SK-N-SH (cell line): ENCODE measurements around the gene SDF4. TPM values are rescaled to one million over a fixed set of nuclear protein-coding genes. Genes with fewer than 3 reads are reported as not detected.

Experiments
- CTCF ChIA-PET: fragments of 300-600, 350-600 bp; formaldehyde crosslinking; extraction: SDS; loops from one replicate; lab custom pipeline; 2021; lab: Yijun Ruan, JAX
- POLR2A ChIA-PET: fragments of 350-600 bp; sonication (Branson Sonifier 250); formaldehyde crosslinking; extraction: SDS; loops from one replicate; lab custom pipeline; 2020; ENCODE audit warnings: antibody characterized with exemption, inconsistent platforms; lab: Yijun Ruan, JAX
- DNase-seq: peaks from one replicate; pipeline ENCODE4 v3.0.0; 2012
- H2AFZ ChIP-seq: fragments of 200-600 bp; sonication (generic); 2 replicates; pipeline ENCODE4 v1.8.1; 2016; ENCODE audit warnings: antibody characterized with exemption, mild to moderate bottlenecking, low read depth
- H3F3A ChIP-seq: fragments of 200-600 bp; sonication (generic); replicated peaks from 2 replicates; pipeline ENCODE3; 2016; ENCODE audit warnings: antibody characterized with exemption, mild to moderate bottlenecking; ENCODE audit not compliant: insufficient read depth
- H3K27ac ChIP-seq, 2 experiments: fragments of 200-500 bp in 1 of 2; fragments of 200-600 bp in 1 of 2; sonication (Bioruptor generic) in 1 of 2; sonication (generic), shearing (Covaris generic) in 1 of 2; 2 replicates each; pipeline versions ENCODE4 v1.5.1 to v1.6.1; 2014 to 2016; ENCODE audit warnings: low read depth in 2 of 2, inconsistent platforms in 1 of 2, low read length in 1 of 2, mild to moderate bottlenecking in 1 of 2, mixed read lengths in 1 of 2
- H3K27me3 ChIP-seq: fragments of 200-600 bp; sonication (generic), shearing (Covaris generic); 2 replicates; pipeline ENCODE4 v1.6.1; 2016; ENCODE audit warnings: mixed run types; ENCODE audit not compliant: insufficient read depth
- H3K36me3 ChIP-seq, 2 experiments: fragments of 200-500 bp in 1 of 2; fragments of 200-600 bp in 1 of 2; sonication (Bioruptor generic) in 1 of 2; sonication (generic) in 1 of 2; replicated peaks in 1 of 2; 2 replicates each; pipeline versions ENCODE3 to v1.5.1; 2014 to 2016; ENCODE audit warnings: low read length in 1 of 2, mild to moderate bottlenecking in 1 of 2; ENCODE audit not compliant: insufficient read depth in 2 of 2, control insufficient read depth in 1 of 2
- H3K4me1 ChIP-seq, 2 experiments: fragments of 200-500 bp in 1 of 2; fragments of 200-600 bp in 1 of 2; sonication (Bioruptor generic) in 1 of 2; sonication (generic), shearing (Covaris generic) in 1 of 2; 2 replicates each; pipeline versions ENCODE4 v1.5.1 to v1.6.1; 2014 to 2016; ENCODE audit warnings: low read depth in 1 of 2, low read length in 1 of 2, mixed run types in 1 of 2; ENCODE audit not compliant: insufficient read depth in 2 of 2, control insufficient read depth in 1 of 2
- H3K4me2 ChIP-seq: fragments of 200-600 bp; sonication (generic), shearing (Covaris generic); 2 replicates; pipeline ENCODE4 v1.6.1; 2017; ENCODE audit warnings: mixed run types
- H3K4me3 ChIP-seq, 2 experiments: fragments of 200-500 bp in 1 of 2; fragments of 200-600 bp in 1 of 2; sonication (Bioruptor generic) in 1 of 2; sonication (generic), shearing (Covaris generic) in 1 of 2; 2 replicates each; pipeline versions ENCODE4 v1.5.1 to v1.8.1; 2014 to 2016; ENCODE audit warnings: low read depth in 2 of 2, inconsistent platforms in 1 of 2, low read length in 1 of 2, mild to moderate bottlenecking in 1 of 2, mixed read lengths in 1 of 2, moderate library complexity in 1 of 2
- H3K79me2 ChIP-seq: fragments of 200-600 bp; sonication (generic); 2 replicates; pipeline ENCODE4 v1.8.1; 2017; ENCODE audit warnings: mild to moderate bottlenecking; ENCODE audit not compliant: insufficient read depth
- H3K9ac ChIP-seq: fragments of 200-600 bp; sonication (generic); 2 replicates; pipeline ENCODE4 v1.6.1; 2017; ENCODE audit warnings: mixed run types
- H3K9me2 ChIP-seq: fragments of 200-600 bp; sonication (generic); 2 replicates; pipeline ENCODE4 v1.6.1; 2017; ENCODE audit warnings: mixed run types
- H3K9me3 ChIP-seq: fragments of 200-600 bp; sonication (generic); 2 replicates; pipeline ENCODE4 v1.6.1; 2017; ENCODE audit warnings: mixed run types, mild to moderate bottlenecking, moderate library complexity
- H4K20me1 ChIP-seq: fragments of 200-600 bp; sonication (generic); 2 replicates; pipeline ENCODE4 v1.6.1; 2017; ENCODE audit warnings: mild to moderate bottlenecking, mixed run types; ENCODE audit not compliant: insufficient read depth
- CTCF ChIP-seq: fragments of 200-600 bp; sonication (generic); IDR thresholded peaks from 2 replicates; pipeline ENCODE4 v1.6.1; 2017; ENCODE audit warnings: antibody characterized with exemption, mild to moderate bottlenecking, moderate library complexity
- EP300 ChIP-seq, 2 experiments: IDR thresholded peaks; 2 replicates each; pipeline versions ENCODE4 v1.4.0 to v1.6.1; 2012; ENCODE audit warnings: borderline replicate concordance in 1 of 2, low read depth in 1 of 2, low read length in 1 of 2
- EZH2phosphoT487 ChIP-seq: fragments of 200-600 bp; sonication (generic); IDR thresholded peaks from 2 replicates; pipeline ENCODE4 v1.6.1; 2017; ENCODE audit warnings: low read depth, mixed run types, mild to moderate bottlenecking, antibody characterized with exemption, moderate library complexity, borderline replicate concordance
- GATA2 ChIP-seq: sonication (generic); formaldehyde crosslinking; IDR thresholded peaks from 2 replicates; pipeline ENCODE4 v1.5.0; 2020; ENCODE audit warnings: mild to moderate bottlenecking, missing genetic modification reagents
- MAX ChIP-seq: IDR thresholded peaks from 2 replicates; pipeline ENCODE4 v1.4.0; 2012; ENCODE audit warnings: low read depth
- MEF2A ChIP-seq: IDR thresholded peaks from 2 replicates; pipeline ENCODE4 v1.4.0; 2012; ENCODE audit warnings: low read depth, borderline replicate concordance
- MXI1 ChIP-seq: IDR thresholded peaks from 2 replicates; pipeline ENCODE4 v1.6.1; 2012; ENCODE audit warnings: mild to moderate bottlenecking, low read depth, low read length, improper control_type of control experiment
- NRF1 ChIP-seq: IDR thresholded peaks from 2 replicates; pipeline ENCODE4 v1.6.1; 2012; ENCODE audit warnings: low read depth, mild to moderate bottlenecking, low read length
- PBX3 ChIP-seq: IDR thresholded peaks from 2 replicates; pipeline ENCODE4; 2012
- RAD21 ChIP-seq: IDR thresholded peaks from 2 replicates; pipeline ENCODE4 v1.6.1; 2012; ENCODE audit warnings: mild to moderate bottlenecking, low read length
- REST ChIP-seq: IDR thresholded peaks from 2 replicates; pipeline ENCODE4 v1.6.1; 2012; ENCODE audit warnings: mild to moderate bottlenecking, low read depth, low read length, moderate library complexity
- RFX5 ChIP-seq: IDR thresholded peaks from 2 replicates; pipeline ENCODE4 v1.6.1; 2012; ENCODE audit warnings: mild to moderate bottlenecking, improper control_type of control experiment, low read length
- TEAD4 ChIP-seq: IDR thresholded peaks from 2 replicates; pipeline ENCODE4 v1.4.0; 2012; ENCODE audit warnings: mild to moderate bottlenecking, borderline replicate concordance; ENCODE audit not compliant: insufficient read depth
- USF2 ChIP-seq: fragments of 150-350 bp; IDR thresholded peaks from 2 replicates; pipeline ENCODE4 v1.6.1; 2017; ENCODE audit warnings: antibody characterized with exemption, low read length, low read depth, borderline replicate concordance
- ZBTB33 ChIP-seq: IDR thresholded peaks from 2 replicates; pipeline ENCODE4 v1.4.0; 2012; ENCODE audit warnings: low read depth, borderline replicate concordance
- WGBS: methylation state at CpG from one replicate; pipeline ENCODE4 v1.1.6; 2017; ENCODE audit warnings: low lambda C conversion rate; 5-methylcytosine and 5-hydroxymethylcytosine counted together
- polyA plus RNA-seq, 3 experiments: library from polyadenylated mRNA; depleted of rRNA; stranded (reverse); fragments of >200 nt; gene quantifications; 2 replicates each; pipeline ENCODE4 v1.2.3, GENCODE V29; 2012

Gene SDF4
- polyA plus RNA-seq, 1 of the 3 experiments (the other 2 are of a cell fraction), result 265 TPM

- Histone ChIP-seq H3K9ac (no peak overlapping the region), H4K20me1 (no peaks in the 10 kb centered on the region), H3K9me2 (no peaks in the 10 kb centered on the region), H3K4me3 (no peak overlapping the region), H2AFZ (no peak overlapping the region), H3K27me3 (no peaks in the 10 kb centered on the region), H3K4me1 (no peaks in the 10 kb centered on the region), H3K27ac (no peak overlapping the region), H3K9me3 (no peaks in the 10 kb centered on the region), H3K4me2 (no peak overlapping the region), H3K79me2 (no peaks in the 10 kb centered on the region; the same call in 1 of the 2 replicates), H3F3A (no peaks in the 10 kb centered on the region), H3K36me3 (peaks cover 0 to 51% of the 10 kb centered on the region in 2 experiments)
- whole genome bisulfite sequencing, result no CpG with 5 or more reads among the region's 20 CpGs
- TF ChIP-seq MAX (no peak), RAD21 (no peak), USF2 (no peak), CTCF (no peak), GATA2 (CRISPR knock-in tag) (no peak), NRF1 (no peak), MEF2A (no peak), EZH2phosphoT487 (no peak), MXI1 (no peak), ZBTB33 (no peak), RFX5 (no peak), TEAD4 (no peak), PBX3 (no peak), EP300 (IDR thresholded peaks at IDR 0.05; ENCODE audit: borderline replicate concordance in 1 of 2, low read depth in 1 of 2, low read length in 1 of 2) (no peak), REST (no peak)
- ChIA-PET POLR2A (no interaction called here), CTCF (interaction anchor here (1.7 kb wide), 1 partner anchor 98 kb away, joined by 7 read pairs; no protein-coding TSS in a partner anchor)
- DNase-seq, result no peak
These were observed 12.5 kb downstream of the SDF4 start for GRCh38 chr1:1219341-1219740.
